Epidermal melanocyte (primary cell): Measurements from ENCODE around the gene SLC39A12.
"Not testable (repeated sequence)": the region's sequence is repeated elsewhere in the genome, so short reads cannot be mapped to it uniquely, and the experiment has no call there.

ENCODE experiments used
- DNase-seq: peaks from one replicate; pipeline ENCODE4 v3.0.0; 2011; ENCODE audit warnings: low spot score; ENCODE audit not compliant: insufficient read length

SLC39A12 gene

GRCh38 chr10:17951868-17952371, at the start of gene SLC39A12:
TSS of gene SLC39A12 (plus strand) at chr10:17951918. CDS start at chr10:17953277, 1,359 bp downstream.
- no peak for DNase-seq

- DNase-seq, result no peak
Measured at GRCh38 chr10:17904564-17904963, 47.2 kb upstream of the SLC39A12 start.

GRCh38 chr10:17905491-17905890, 46.2 kb upstream of the SLC39A12 start:
- no peak for DNase-seq

GRCh38 chr10:17906002-17906401, 45.7 kb upstream of the SLC39A12 start:
- no peak for DNase-seq

GRCh38 chr10:17907641-17908040, 44.1 kb upstream of the SLC39A12 start:
- DNase-seq, result no peak

GRCh38 chr10:17910125-17910789, 41.5 kb upstream of the SLC39A12 start:
- DNase-seq, result peak; percentile 20

- DNase-seq, result no peak
Measured at GRCh38 chr10:17912754-17913153, 39.0 kb upstream of the SLC39A12 start.

GRCh38 chr10:17913604-17914003, 38.1 kb upstream of the SLC39A12 start:
- DNase-seq, result no peak

- DNase-seq, result no peak
Measured at GRCh38 chr10:17914169-17915045, 37.3 kb upstream of the SLC39A12 start.

GRCh38 chr10:17915181-17915580, 36.5 kb upstream of the SLC39A12 start:
- DNase-seq, result no peak

- no peak for DNase-seq
Measured at GRCh38 chr10:17918187-17918903, 33.4 kb upstream of the SLC39A12 start.

- no peak for DNase-seq
Measured at GRCh38 chr10:17921378-17921777, 30.3 kb upstream of the SLC39A12 start.

- no peak for DNase-seq
Measured at GRCh38 chr10:17923728-17924127, 28.0 kb upstream of the SLC39A12 start.

GRCh38 chr10:17943033-17943745, 8.5 kb upstream of the SLC39A12 start:
- no peak for DNase-seq

- not testable (repeated sequence) for DNase-seq
Measured at GRCh38 chr10:17950269-17950668, 1.4 kb upstream of the SLC39A12 start.

GRCh38 chr10:17950726-17951125, 992 bp upstream of the SLC39A12 start:
- DNase-seq, result no peak

GRCh38 chr10:17954372-17954771, 2.7 kb downstream of the SLC39A12 start:
- not testable (repeated sequence) for DNase-seq

GRCh38 chr10:17954861-17955260, 3.1 kb downstream of the SLC39A12 start:
- DNase-seq, result no peak

GRCh38 chr10:17958049-17958448, 6.3 kb downstream of the SLC39A12 start:
- DNase-seq, result no peak

GRCh38 chr10:17959870-17960269, 8.2 kb downstream of the SLC39A12 start:
- no peak for DNase-seq
